ENCODE measurements around the gene SOCS7. TPM values are rescaled to one million over a fixed set of nuclear protein-coding genes. Genes with fewer than 3 reads are reported as not detected.

Gene SOCS7
- polyA plus RNA-seq, 1 experiment = 5.8 TPM

- peaks cover 44% of the 10 kb centered on the region for H3K27me3 ChIP-seq (ENCODE audit: control insufficient read depth, insufficient read depth, low read length)
- H3K9me3 ChIP-seq (ENCODE audit: control insufficient read depth, insufficient read depth, low read length) = no peaks in the 10 kb centered on the region
- H3K4me3 ChIP-seq (ENCODE audit: low read depth, low read length) = no peak overlapping the region
- no peak for DNase-seq (ENCODE audit: low read depth, low spot score)
- ChIA-PET CTCF (interaction anchor here (0.5 to 5.1 kb wide), 5 partner anchors 8 to 196 kb away, joined by 3 to 28 read pairs (median 5); no protein-coding TSS in a partner anchor), POLR2A (no interaction called here)
- no peak overlapping the region for H3K27ac ChIP-seq (ENCODE audit: low read depth, low read length)
- no peak for TF ChIP-seq CTCF (IDR thresholded peaks at IDR 0.05; ENCODE audit: low read depth, low read length)
These were observed 21.6 kb upstream of the SOCS7 start for GRCh38 chr17:38329808-38330730.

- Histone ChIP-seq H3K27ac (ENCODE audit: low read depth, low read length) (no peak overlapping the region), H3K4me3 (ENCODE audit: low read depth, low read length) (no peak overlapping the region), H3K9me3 (ENCODE audit: control insufficient read depth, insufficient read depth, low read length) (no peaks in the 10 kb centered on the region), H3K27me3 (ENCODE audit: control insufficient read depth, insufficient read depth, low read length) (peaks cover 44% of the 10 kb centered on the region)
- ChIA-PET CTCF (interaction anchor here (0.5 to 5.1 kb wide), 5 partner anchors 8 to 195 kb away, joined by 3 to 28 read pairs (median 5); no protein-coding TSS in a partner anchor), POLR2A (no interaction called here)
- TF ChIP-seq CTCF (IDR thresholded peaks at IDR 0.05; ENCODE audit: low read depth, low read length) = no peak
- DNase-seq (ENCODE audit: low read depth, low spot score) = no peak
These were observed 20.7 kb upstream of the SOCS7 start for GRCh38 chr17:38330941-38331411.

GRCh38 chr17:38332735-38333134 lies 18.9 kb upstream of the SOCS7 start:
- no peak for DNase-seq (ENCODE audit: low read depth, low spot score)
- no peaks in the 10 kb centered on the region for H3K9me3 ChIP-seq (ENCODE audit: control insufficient read depth, insufficient read depth, low read length)
- CTCF ChIA-PET = interaction anchor here (0.7 to 5.1 kb wide), 6 partner anchors 10 to 90 kb away, joined by 3 to 28 read pairs (median 6); no protein-coding TSS in a partner anchor
- H3K4me3 ChIP-seq (ENCODE audit: low read depth, low read length) = no peak overlapping the region
- H3K27ac ChIP-seq (ENCODE audit: low read depth, low read length) = no peak overlapping the region
- TF ChIP-seq CTCF (IDR thresholded peaks at IDR 0.05; ENCODE audit: low read depth, low read length) = no peak
- POLR2A ChIA-PET = interaction anchor here (0.6 kb wide), 1 partner anchor 8 kb away, joined by 5 read pairs; no protein-coding TSS in a partner anchor
- peaks cover 42% of the 10 kb centered on the region for H3K27me3 ChIP-seq (ENCODE audit: control insufficient read depth, insufficient read depth, low read length)

- Histone ChIP-seq H3K4me3 (ENCODE audit: low read depth, low read length) (no peak overlapping the region), H3K9me3 (ENCODE audit: control insufficient read depth, insufficient read depth, low read length) (no peaks in the 10 kb centered on the region), H3K27ac (ENCODE audit: low read depth, low read length) (no peak overlapping the region), H3K27me3 (ENCODE audit: control insufficient read depth, insufficient read depth, low read length) (peaks cover 48% of the 10 kb centered on the region)
- peak; percentile 60 for TF ChIP-seq CTCF (IDR thresholded peaks at IDR 0.05; ENCODE audit: low read depth, low read length)
- ChIA-PET POLR2A (interaction anchor here (0.6 kb wide), 1 partner anchor 9 kb away, joined by 5 read pairs; no protein-coding TSS in a partner anchor), CTCF (interaction anchor here (0.6 to 5.1 kb wide), 8 partner anchors 10 to 81 kb away, joined by 3 to 28 read pairs (median 4); partner anchors contain the start of gene GPR179)
- no peak for DNase-seq (ENCODE audit: low read depth, low spot score)
These were observed 17.9 kb upstream of the SOCS7 start for GRCh38 chr17:38333635-38334295.

Data from AG04450 (cell line).